ENCODE data around the gene BICD1.

BICD1 gene

DNA sequence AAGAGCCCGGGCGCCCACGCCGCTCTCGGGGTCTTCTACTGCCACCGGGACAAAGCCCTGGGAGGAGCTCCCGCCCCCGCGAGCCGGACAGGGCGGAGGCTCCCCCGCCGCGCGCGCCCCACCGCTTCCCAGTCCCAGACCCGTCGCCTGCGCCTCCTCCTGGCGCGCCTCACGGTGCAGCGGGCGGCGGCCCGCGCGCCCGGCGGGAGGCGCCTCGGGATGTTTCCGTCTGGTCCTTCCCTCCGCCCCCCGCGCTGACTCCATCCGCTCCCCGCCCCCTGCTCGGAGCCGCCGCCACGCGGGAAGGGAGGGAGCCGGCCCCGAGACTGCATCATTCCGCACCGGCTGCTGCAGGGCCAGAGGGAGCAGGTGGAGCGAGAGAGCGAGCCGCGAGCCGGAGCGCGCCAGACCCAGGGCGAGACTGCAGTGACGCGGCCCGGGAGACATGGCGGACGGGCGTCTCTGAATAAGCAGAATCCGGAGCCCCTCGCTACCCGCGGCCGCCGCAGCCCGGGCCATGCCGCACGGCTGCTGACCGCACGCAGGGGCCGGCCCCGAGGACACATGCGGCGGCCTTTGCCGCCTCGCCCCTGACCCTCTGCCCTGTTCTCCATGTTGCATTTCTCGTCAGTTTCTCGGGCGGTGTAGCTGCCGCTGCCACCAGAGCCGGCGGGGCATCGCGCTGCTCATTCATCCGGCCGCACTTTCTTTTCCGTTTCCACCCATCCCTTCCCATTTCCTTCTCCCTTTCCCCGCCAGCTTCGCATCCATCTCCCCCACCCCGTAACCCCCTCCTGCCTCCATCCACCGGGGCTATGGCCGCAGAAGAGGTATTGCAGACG lies at the start of gene BICD1:
Gene BICD1, plus strand, starts transcription at position 331 of the 842 bp plus-strand sequence. Its CDS starts 485 bp downstream, at position 816.
- Histone ChIP-seq H2AFZ (ENCODE audit: low read depth, low read length) (peak within 1 kb of the TSS; percentile 85), H3K4me1 (ENCODE audit: insufficient read depth, low read length) (peaks cover 18% of the 10 kb centered on the region), H3K27me3 (ENCODE audit: insufficient read depth, low read length) (no peaks in the 10 kb centered on the region), H3K9me3 (ENCODE audit: low read length) (no peaks in the 10 kb centered on the region), H3K36me3 (ENCODE audit: insufficient read depth, low read length) (no peaks in the 10 kb centered on the region), H3K4me3 (ENCODE audit: low read length) (peak within 1 kb of the TSS; percentile 90)

DNA sequence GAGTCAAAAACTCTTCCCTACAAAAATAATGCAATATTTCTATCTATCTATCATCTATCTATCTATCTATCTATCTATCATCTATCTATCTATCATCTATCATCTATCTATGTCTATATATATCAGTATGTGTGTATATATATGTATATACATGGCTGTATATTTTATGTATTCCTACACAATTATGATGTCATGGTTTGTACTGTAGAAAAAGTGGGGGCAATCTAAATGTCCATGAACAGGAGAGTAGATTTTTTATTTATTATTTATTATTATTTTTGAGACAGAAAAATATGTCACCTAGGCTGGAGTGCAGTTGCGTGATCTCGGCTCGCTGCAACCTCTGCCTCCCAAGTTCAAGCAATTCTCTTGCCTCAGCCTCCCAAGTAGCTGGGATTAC lies 45.6 kb upstream of the BICD1 start:
- Histone ChIP-seq H2AFZ (ENCODE audit: low read depth, low read length) (no peak overlapping the region), H3K4me3 (ENCODE audit: low read length) (no peak overlapping the region), H3K36me3 (ENCODE audit: insufficient read depth, low read length) (no peaks in the 10 kb centered on the region), H3K4me1 (ENCODE audit: insufficient read depth, low read length) (no peaks in the 10 kb centered on the region), H3K9me3 (ENCODE audit: low read length) (no peaks in the 10 kb centered on the region), H3K27me3 (ENCODE audit: insufficient read depth, low read length) (no peaks in the 10 kb centered on the region)

DNA sequence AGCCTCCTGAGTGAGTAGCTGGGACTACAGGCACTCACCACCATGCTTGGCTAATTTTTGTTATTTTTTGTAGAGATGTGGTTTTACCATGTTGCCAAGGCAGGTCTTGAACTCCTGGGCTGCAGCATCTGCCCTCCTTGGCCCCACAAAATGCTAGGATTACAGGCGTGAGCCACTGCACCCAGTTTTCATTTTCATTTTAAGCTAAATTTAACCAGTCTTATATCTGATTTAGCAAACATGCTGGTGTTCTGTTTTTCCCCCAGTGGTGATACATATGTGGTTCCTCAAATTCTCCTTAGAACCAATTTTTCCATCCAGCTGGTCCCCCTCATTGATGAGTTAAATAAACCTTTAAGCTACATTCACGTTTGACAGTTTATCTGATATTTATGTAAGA lies 43.8 kb upstream of the BICD1 start:
- no peaks in the 10 kb centered on the region for H3K27me3 ChIP-seq (ENCODE audit: insufficient read depth, low read length)
- no peak overlapping the region for H2AFZ ChIP-seq (ENCODE audit: low read depth, low read length)
- no peaks in the 10 kb centered on the region for H3K4me1 ChIP-seq (ENCODE audit: insufficient read depth, low read length)
- no peak overlapping the region for H3K4me3 ChIP-seq (ENCODE audit: low read length)
- H3K36me3 ChIP-seq (ENCODE audit: insufficient read depth, low read length): no peaks in the 10 kb centered on the region
- H3K9me3 ChIP-seq (ENCODE audit: low read length): no peaks in the 10 kb centered on the region

DNA sequence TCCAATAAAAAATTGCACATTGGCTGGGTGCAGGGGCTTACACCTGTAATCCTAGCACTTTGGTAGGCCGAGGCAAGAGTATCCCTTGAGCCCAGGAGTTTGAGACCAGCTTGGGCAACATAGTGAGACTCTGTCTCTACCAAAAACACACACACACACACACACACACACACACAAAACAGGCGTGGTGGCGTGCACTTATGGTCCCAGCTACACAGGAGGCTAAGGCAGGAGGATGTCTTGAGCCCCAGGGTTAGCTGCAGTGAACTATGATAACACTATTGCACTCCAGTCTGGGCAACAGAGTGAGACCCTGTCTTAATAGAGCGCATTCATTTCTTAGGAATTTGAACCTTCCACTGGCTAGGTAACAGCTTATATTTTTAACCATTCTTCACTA lies 42.9 kb upstream of the BICD1 start:
- Histone ChIP-seq H3K4me3 (ENCODE audit: low read length) (no peak overlapping the region), H3K9me3 (ENCODE audit: low read length) (no peaks in the 10 kb centered on the region), H2AFZ (ENCODE audit: low read depth, low read length) (no peak overlapping the region), H3K36me3 (ENCODE audit: insufficient read depth, low read length) (no peaks in the 10 kb centered on the region), H3K4me1 (ENCODE audit: insufficient read depth, low read length) (no peaks in the 10 kb centered on the region), H3K27me3 (ENCODE audit: insufficient read depth, low read length) (no peaks in the 10 kb centered on the region)

DNA sequence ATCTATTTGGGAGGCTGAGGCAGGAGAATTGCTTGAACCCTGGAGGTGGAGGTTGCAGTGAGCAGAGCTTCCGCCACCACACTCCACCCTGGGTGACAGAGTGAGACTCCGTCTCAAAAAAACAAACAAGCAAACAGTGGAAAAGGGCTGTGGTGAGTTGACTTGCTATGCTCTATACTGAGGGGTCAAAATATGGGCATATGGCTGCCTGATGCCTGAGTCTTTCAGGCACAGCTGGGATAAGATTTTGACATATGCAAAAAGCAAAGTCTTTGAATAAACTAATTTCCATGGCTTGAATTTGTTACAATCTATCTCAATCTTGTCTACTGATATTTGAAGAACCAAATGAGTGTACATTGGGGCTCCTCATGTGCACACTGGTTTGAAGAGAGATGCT lies 40.4 kb upstream of the BICD1 start:
- Histone ChIP-seq H2AFZ (ENCODE audit: low read depth, low read length) (no peak overlapping the region), H3K36me3 (ENCODE audit: insufficient read depth, low read length) (no peaks in the 10 kb centered on the region), H3K9me3 (ENCODE audit: low read length) (no peaks in the 10 kb centered on the region), H3K4me3 (ENCODE audit: low read length) (no peak overlapping the region), H3K27me3 (ENCODE audit: insufficient read depth, low read length) (no peaks in the 10 kb centered on the region), H3K4me1 (ENCODE audit: insufficient read depth, low read length) (no peaks in the 10 kb centered on the region)

DNA sequence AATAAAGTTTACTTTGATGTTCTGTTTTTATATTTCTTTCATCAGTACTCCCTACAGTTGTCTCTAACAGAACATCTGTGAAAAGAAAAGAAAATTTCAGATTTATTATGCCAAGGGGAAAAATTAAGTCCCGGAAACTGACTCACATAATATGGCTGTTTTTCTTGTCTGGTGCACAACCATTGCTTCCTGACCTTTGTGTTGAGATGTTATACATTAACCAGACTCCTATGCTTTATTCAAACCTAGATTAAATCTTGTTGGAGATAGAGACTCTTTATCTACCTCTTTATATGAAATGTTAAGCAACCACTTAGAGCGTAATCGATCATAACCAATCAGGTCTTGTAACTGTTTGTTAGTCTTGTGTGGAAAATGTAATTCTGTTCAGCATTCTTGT lies 37.6 kb upstream of the BICD1 start:
- Histone ChIP-seq H3K27me3 (ENCODE audit: insufficient read depth, low read length) (no peaks in the 10 kb centered on the region), H3K4me1 (ENCODE audit: insufficient read depth, low read length) (no peaks in the 10 kb centered on the region), H3K36me3 (ENCODE audit: insufficient read depth, low read length) (no peaks in the 10 kb centered on the region), H3K9me3 (ENCODE audit: low read length) (peaks cover 2% of the 10 kb centered on the region), H3K4me3 (ENCODE audit: low read length) (no peak overlapping the region), H2AFZ (ENCODE audit: low read depth, low read length) (no peak overlapping the region)

DNA sequence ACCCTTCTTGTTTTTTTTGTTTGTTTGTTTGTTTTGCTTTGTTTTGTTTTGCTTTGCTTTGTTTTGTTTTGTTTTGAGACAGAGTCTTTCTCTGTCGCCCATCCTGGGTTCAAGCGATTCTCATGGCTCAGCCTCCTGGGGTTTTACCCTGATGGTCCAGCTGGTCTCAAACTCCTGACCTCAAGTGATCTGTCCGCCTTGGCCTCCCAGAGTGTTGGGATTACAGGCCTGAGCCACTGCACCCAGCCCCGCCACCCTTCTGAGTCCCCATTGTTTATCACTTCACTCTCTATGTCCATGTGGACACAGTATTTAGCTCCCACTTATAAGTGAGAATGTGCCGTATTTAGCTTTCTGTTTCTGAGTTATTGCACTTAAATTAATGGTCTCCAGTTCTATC lies 36.9 kb upstream of the BICD1 start:
- Histone ChIP-seq H2AFZ (ENCODE audit: low read depth, low read length) (no peak overlapping the region), H3K4me3 (ENCODE audit: low read length) (no peak overlapping the region), H3K36me3 (ENCODE audit: insufficient read depth, low read length) (no peaks in the 10 kb centered on the region), H3K4me1 (ENCODE audit: insufficient read depth, low read length) (no peaks in the 10 kb centered on the region), H3K27me3 (ENCODE audit: insufficient read depth, low read length) (no peaks in the 10 kb centered on the region), H3K9me3 (ENCODE audit: low read length) (peaks cover 2% of the 10 kb centered on the region)

DNA sequence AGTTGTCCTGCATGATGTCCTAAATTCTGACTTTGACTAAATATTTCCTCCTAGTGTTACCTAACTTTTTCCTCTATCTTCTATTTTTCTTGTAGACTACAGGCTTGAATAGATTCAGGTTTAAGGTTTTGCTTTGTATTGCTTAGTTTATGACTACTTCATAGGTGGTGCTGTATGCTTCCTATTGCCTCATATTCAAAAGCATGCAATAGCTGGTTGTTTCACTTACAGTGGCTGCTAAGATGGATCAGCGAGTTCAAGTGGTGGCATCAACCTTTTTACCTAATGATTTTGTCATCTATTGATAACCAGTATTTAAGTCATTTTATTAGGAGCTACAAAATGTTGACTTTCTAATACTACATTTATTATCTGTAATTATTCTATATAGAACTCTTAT lies 36.3 kb upstream of the BICD1 start:
- Histone ChIP-seq H3K36me3 (ENCODE audit: insufficient read depth, low read length) (no peaks in the 10 kb centered on the region), H3K27me3 (ENCODE audit: insufficient read depth, low read length) (no peaks in the 10 kb centered on the region), H3K4me3 (ENCODE audit: low read length) (no peak overlapping the region), H3K9me3 (ENCODE audit: low read length) (peaks cover 2% of the 10 kb centered on the region), H3K4me1 (ENCODE audit: insufficient read depth, low read length) (no peaks in the 10 kb centered on the region), H2AFZ (ENCODE audit: low read depth, low read length) (no peak overlapping the region)

DNA sequence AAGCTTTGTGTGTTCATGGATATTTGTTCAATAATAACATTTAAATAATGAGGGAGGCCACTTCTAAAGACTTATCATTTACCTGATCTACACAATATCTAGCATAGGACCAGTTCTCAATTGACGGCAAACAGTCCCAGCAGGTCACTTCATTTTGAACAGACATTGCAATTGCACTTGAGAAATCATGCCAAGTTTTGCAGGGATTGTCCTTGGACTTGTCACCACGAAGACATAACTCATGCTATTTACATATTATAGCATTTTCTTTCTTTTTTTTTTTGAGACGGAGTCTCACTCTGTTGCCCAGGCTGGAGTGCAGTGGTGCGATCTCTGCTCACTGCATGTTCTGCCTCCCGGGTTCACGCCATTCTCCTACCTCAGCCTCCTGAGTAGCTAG lies 34.5 kb upstream of the BICD1 start:
- Histone ChIP-seq H3K9me3 (ENCODE audit: low read length) (peaks cover 2% of the 10 kb centered on the region), H3K4me3 (ENCODE audit: low read length) (no peak overlapping the region), H3K36me3 (ENCODE audit: insufficient read depth, low read length) (no peaks in the 10 kb centered on the region), H3K4me1 (ENCODE audit: insufficient read depth, low read length) (no peaks in the 10 kb centered on the region), H2AFZ (ENCODE audit: low read depth, low read length) (no peak overlapping the region), H3K27me3 (ENCODE audit: insufficient read depth, low read length) (no peaks in the 10 kb centered on the region)

DNA sequence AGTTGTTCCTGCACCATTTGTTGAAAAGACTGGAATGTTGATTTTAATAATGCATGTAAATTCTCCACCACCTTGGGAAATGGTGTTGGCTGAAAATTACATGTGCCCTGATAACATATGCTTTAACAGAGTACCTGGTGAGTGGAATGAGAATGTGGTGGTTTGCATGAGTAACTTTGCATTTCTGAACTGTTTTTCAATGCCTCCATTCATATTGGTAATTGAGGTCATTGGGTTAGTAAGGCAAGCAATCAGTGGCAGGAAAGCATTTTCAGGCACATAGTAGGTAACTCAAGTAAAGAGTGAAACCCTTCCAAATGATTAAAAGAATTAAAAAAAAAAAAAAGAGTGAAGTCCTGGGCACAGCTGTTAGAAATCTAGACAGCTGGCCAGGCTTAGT lies 32.2 kb upstream of the BICD1 start:
- Histone ChIP-seq H3K27me3 (ENCODE audit: insufficient read depth, low read length) (no peaks in the 10 kb centered on the region), H2AFZ (ENCODE audit: low read depth, low read length) (no peak overlapping the region), H3K4me1 (ENCODE audit: insufficient read depth, low read length) (no peaks in the 10 kb centered on the region), H3K36me3 (ENCODE audit: insufficient read depth, low read length) (no peaks in the 10 kb centered on the region), H3K9me3 (ENCODE audit: low read length) (peaks cover 2% of the 10 kb centered on the region), H3K4me3 (ENCODE audit: low read length) (no peak overlapping the region)

DNA sequence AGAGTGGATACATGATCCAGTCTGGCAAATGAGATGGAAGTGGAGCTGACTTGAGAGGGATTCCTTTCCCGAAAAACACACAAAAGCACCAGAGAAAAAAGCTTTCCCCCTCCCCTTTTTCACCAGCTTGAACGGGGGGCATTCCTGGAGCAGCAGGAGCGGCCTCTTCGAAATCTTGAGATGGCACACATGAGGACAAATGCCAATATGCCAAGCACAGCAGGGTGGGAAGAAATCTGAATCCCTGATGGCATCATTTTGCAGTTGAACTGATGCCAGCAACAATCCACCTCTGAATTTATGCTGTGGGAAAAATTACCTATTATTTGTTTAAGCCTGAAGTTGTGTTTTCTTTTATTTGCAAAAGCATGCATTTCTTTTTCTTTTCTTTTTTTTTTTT lies 29.7 kb upstream of the BICD1 start:
- H3K4me3 ChIP-seq (ENCODE audit: low read length): no peak overlapping the region
- no peaks in the 10 kb centered on the region for H3K36me3 ChIP-seq (ENCODE audit: insufficient read depth, low read length)
- H3K4me1 ChIP-seq (ENCODE audit: insufficient read depth, low read length): peaks cover 3% of the 10 kb centered on the region
- no peaks in the 10 kb centered on the region for H3K27me3 ChIP-seq (ENCODE audit: insufficient read depth, low read length)
- peaks cover 2% of the 10 kb centered on the region for H3K9me3 ChIP-seq (ENCODE audit: low read length)
- no peak overlapping the region for H2AFZ ChIP-seq (ENCODE audit: low read depth, low read length)

DNA sequence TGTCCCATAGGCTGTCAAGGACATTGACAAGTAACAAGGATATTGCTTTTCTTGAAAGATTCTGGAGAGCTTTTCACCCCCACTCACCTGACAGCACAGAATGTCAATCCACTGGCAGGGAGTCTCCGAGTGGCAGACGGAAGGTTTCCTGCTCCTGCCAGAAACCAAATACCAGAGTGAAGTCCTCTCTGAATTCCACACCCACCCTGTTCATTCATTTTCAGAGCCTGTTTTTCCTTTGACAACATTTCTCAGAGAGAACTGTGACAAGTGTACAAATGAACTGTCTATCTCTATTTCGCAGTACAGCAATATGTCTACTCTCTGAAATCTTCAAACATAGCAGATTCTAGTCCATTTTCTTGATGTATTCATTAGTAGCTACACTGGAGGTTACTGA lies 26.2 kb upstream of the BICD1 start:
- Histone ChIP-seq H3K9me3 (ENCODE audit: low read length) (peaks cover 2% of the 10 kb centered on the region), H3K36me3 (ENCODE audit: insufficient read depth, low read length) (no peaks in the 10 kb centered on the region), H2AFZ (ENCODE audit: low read depth, low read length) (no peak overlapping the region), H3K4me1 (ENCODE audit: insufficient read depth, low read length) (peaks cover 3% of the 10 kb centered on the region), H3K27me3 (ENCODE audit: insufficient read depth, low read length) (no peaks in the 10 kb centered on the region), H3K4me3 (ENCODE audit: low read length) (no peak overlapping the region)

DNA sequence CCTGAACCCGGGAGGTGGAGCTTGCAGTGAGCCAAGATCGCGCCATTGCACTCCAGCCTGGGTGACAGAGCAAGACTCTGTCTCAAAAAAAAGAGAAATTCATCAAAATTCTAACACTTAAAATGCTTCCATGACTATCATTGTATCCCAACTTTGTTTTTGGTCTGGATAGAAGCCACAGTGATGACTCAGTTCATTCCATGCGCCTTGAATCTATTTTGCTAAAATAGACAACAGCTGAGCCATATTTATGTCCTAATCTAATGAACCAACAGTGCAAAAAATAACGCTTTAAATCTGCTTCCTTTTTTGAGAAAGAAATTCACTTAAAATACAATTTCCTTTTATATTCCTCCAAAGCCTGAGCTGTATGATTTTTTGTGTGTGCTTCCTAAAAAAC lies 23.2 kb upstream of the BICD1 start:
- Histone ChIP-seq H3K4me1 (ENCODE audit: insufficient read depth, low read length) (peaks cover 3% of the 10 kb centered on the region), H3K4me3 (ENCODE audit: low read length) (no peak overlapping the region), H3K27me3 (ENCODE audit: insufficient read depth, low read length) (no peaks in the 10 kb centered on the region), H3K9me3 (ENCODE audit: low read length) (peaks cover 2% of the 10 kb centered on the region), H2AFZ (ENCODE audit: low read depth, low read length) (no peak overlapping the region), H3K36me3 (ENCODE audit: insufficient read depth, low read length) (no peaks in the 10 kb centered on the region)
